Measurements from ENCODE around the gene TANGO2.

Gene TANGO2

GRCh38 chr22:20044495-20045151 is 23.7 kb downstream of the TANGO2 start:
- no peak for DNase-seq (ENCODE audit: low read depth)
- no peak overlapping the region for H3K4me3 ChIP-seq (ENCODE audit: low read depth, low read length)
- TF ChIP-seq CTCF (conservative IDR thresholded peaks at IDR 0.05; ENCODE audit: low read depth, low read length), result no peak

GRCh38 chr22:20046730-20047129 is 25.8 kb downstream of the TANGO2 start:
- no peak for DNase-seq (ENCODE audit: low read depth)
- no peak overlapping the region for H3K4me3 ChIP-seq (ENCODE audit: low read depth, low read length)
- no peak for TF ChIP-seq CTCF (conservative IDR thresholded peaks at IDR 0.05; ENCODE audit: low read depth, low read length)

GRCh38 chr22:20051927-20052308 is 31.0 kb downstream of the TANGO2 start:
- no peak overlapping the region for H3K4me3 ChIP-seq (ENCODE audit: low read depth, low read length)
- no peak for TF ChIP-seq CTCF (conservative IDR thresholded peaks at IDR 0.05; ENCODE audit: low read depth, low read length)
- no peak for DNase-seq (ENCODE audit: low read depth)

- no peak for DNase-seq (ENCODE audit: low read depth)
- H3K4me3 ChIP-seq (ENCODE audit: low read depth, low read length), result no peak overlapping the region
- TF ChIP-seq CTCF (conservative IDR thresholded peaks at IDR 0.05; ENCODE audit: low read depth, low read length), result no peak
Measured at GRCh38 chr22:20052309-20053259, 31.7 kb downstream of the TANGO2 start.

- H3K4me3 ChIP-seq (ENCODE audit: low read depth, low read length), result no peak overlapping the region
- no peak for DNase-seq (ENCODE audit: low read depth)
- no peak for TF ChIP-seq CTCF (conservative IDR thresholded peaks at IDR 0.05; ENCODE audit: low read depth, low read length)
Measured at GRCh38 chr22:20053407-20054033, 32.6 kb downstream of the TANGO2 start.

- no peak overlapping the region for H3K4me3 ChIP-seq (ENCODE audit: low read depth, low read length)
- no peak for DNase-seq (ENCODE audit: low read depth)
- no peak for TF ChIP-seq CTCF (conservative IDR thresholded peaks at IDR 0.05; ENCODE audit: low read depth, low read length)
Measured at GRCh38 chr22:20054034-20054427, 33.1 kb downstream of the TANGO2 start.

All from choroid plexus epithelial cell (primary cell).